A673 (cell line): ENCODE data around the gene ELK3.

Experiments used
- EZH2 ChIP-seq: fragments of 200-600 bp; sonication (generic); IDR thresholded peaks from 2 replicates; pipeline ENCODE4 v1.6.1; 2017; ENCODE audit warnings: borderline replicate concordance, low read depth, mild to moderate bottlenecking, mixed read lengths, antibody characterized with exemption, low read length; ENCODE audit not compliant: poor library complexity, severe bottlenecking
- TF ChIP-seq, protein P1 (sequence below): fragments of 300-800, 200-600 bp; sonication (generic); conservative IDR thresholded peaks from 2 replicates; pipeline ENCODE4 v1.5.1; 2017; ENCODE audit warnings: low read depth, mild to moderate bottlenecking, antibody characterized with exemption, low read length, moderate library complexity, mixed read lengths

DNA sequence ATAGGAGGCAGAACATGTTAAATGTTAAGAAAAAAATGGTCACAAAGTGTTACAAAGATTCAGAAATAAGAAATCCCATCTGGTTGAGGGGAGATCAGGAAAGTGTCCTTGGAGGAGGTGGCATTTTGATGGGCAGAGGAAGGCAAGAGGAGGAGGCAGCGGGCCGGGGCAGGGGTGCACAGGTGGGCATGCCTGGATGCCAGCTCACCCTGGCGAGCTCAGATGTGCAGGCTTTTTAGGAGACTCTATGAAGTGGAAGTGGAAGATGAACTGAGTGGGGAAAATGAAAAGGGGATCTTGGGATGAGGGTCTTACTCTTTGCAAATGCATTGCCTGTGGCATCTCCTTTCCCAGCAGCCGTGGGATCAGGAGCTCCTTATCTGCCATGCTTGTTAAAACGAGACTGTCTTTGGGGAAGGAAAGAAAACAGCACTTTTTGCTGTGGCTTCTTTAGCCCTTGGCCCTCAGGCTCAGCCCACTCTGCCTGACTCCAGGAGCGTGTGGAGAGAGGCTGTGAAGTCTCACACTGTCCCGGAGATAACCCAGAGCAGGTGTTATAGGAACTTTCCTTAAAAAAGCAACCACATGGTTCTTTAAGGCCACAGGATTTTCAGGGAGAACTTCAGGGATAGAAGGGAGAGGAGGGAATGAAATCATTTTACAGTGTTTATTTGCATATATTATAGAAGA lies 62.6 kb downstream of the ELK3 start:
- TF ChIP-seq, protein P1, sequence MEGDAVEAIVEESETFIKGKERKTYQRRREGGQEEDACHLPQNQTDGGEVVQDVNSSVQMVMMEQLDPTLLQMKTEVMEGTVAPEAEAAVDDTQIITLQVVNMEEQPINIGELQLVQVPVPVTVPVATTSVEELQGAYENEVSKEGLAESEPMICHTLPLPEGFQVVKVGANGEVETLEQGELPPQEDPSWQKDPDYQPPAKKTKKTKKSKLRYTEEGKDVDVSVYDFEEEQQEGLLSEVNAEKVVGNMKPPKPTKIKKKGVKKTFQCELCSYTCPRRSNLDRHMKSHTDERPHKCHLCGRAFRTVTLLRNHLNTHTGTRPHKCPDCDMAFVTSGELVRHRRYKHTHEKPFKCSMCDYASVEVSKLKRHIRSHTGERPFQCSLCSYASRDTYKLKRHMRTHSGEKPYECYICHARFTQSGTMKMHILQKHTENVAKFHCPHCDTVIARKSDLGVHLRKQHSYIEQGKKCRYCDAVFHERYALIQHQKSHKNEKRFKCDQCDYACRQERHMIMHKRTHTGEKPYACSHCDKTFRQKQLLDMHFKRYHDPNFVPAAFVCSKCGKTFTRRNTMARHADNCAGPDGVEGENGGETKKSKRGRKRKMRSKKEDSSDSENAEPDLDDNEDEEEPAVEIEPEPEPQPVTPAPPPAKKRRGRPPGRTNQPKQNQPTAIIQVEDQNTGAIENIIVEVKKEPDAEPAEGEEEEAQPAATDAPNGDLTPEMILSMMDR = no peak
- TF ChIP-seq EZH2 = no peak
